Breast epithelium (tissue), 4 donors: ENCODE data around the gene MPP3. TPM values are rescaled to one million over a fixed set of nuclear protein-coding genes. Genes with fewer than 3 reads are reported as not detected.
A peak's percentile ranks its signal among the peaks of the same experiment; 100 is the strongest.

ENCODE experiments used
- DNase-seq, 2 donors: peaks; one replicate each; pipeline ENCODE4 v3.0.0-alpha.2; 2019; ENCODE audit warnings: low spot score in 2 of 2
- H3K27ac ChIP-seq, 2 donors: fragments of 200-600 bp; sonication (generic) in 1 of 2; one replicate each; pipeline ENCODE4 v1.5.1; 2016 to 2019; ENCODE audit warnings: mild to moderate bottlenecking in 1 of 2
- H3K27me3 ChIP-seq, 2 donors: fragments of 200-600 bp; sonication (generic) in 1 of 2; one replicate each; pipeline versions ENCODE4 v1.5.1 to v1.6.0; 2017 to 2019; ENCODE audit warnings: control low read depth in 1 of 2, mild to moderate bottlenecking in 1 of 2
- H3K36me3 ChIP-seq: fragments of 200-600 bp; one replicate; pipeline ENCODE4 v1.5.1; 2019
- H3K4me1 ChIP-seq, 2 donors: fragments of 200-600 bp; sonication (generic); one replicate each; pipeline ENCODE4 v1.5.1; 2016 to 2019; ENCODE audit warnings: control low read depth in 1 of 2
- H3K4me3 ChIP-seq, 3 donors: fragments of 200-600 bp; sonication (generic); 1 replicate in 2 of 3; 2 replicates in 1 of 3; pipeline ENCODE4 v1.5.1; 2016 to 2019; ENCODE audit warnings: mild to moderate bottlenecking in 3 of 3, moderate library complexity in 2 of 3
- H3K9me3 ChIP-seq, 2 donors: fragments of 200-600 bp; sonication (generic) in 1 of 2; one replicate each; pipeline ENCODE4 v1.5.1; 2016 to 2019; ENCODE audit warnings: control low read depth in 1 of 2
- CTCF ChIP-seq, 3 donors: fragments of 450-650 bp; IDR thresholded peaks; one replicate each; pipeline ENCODE4 v1.5.1; 2016 to 2017; ENCODE audit warnings: antibody characterized with exemption in 3 of 3, mild to moderate bottlenecking in 3 of 3, moderate library complexity in 3 of 3
- POLR2A ChIP-seq: fragments of 450-650 bp; IDR thresholded peaks from one replicate; pipeline ENCODE4 v1.6.1; 2016; ENCODE audit warnings: antibody characterized with exemption, mild to moderate bottlenecking, moderate library complexity
- POLR2AphosphoS5 ChIP-seq, 3 donors: sonication (generic); formaldehyde crosslinking; IDR thresholded peaks; one replicate each; pipeline ENCODE4 v1.6.1; 2017; ENCODE audit warnings: antibody characterized with exemption in 3 of 3
- intact Hi-C: fragments of 100-400 bp; cut with DNase I; formaldehyde crosslinking; loops from one replicate; pipeline ENCODE4 v1.15.1; 2023; ENCODE audit warnings: low total_unique reads
- total RNA-seq, 3 donors: library from RNA; depleted of rRNA; stranded (reverse); fragments of >200 nt; gene quantifications; one replicate each; pipeline ENCODE4 v1.1.0, GENCODE V29; 2016

The MPP3 gene
- total RNA-seq, result 10 to 100 TPM; 24.2 to 26.3 (median 26.2) TPM

- no peaks in the 10 kb centered on the region for H3K27me3 ChIP-seq
- DNase-seq, result peak; percentile 50 to 61
- TF ChIP-seq POLR2AphosphoS5 (IDR thresholded peaks at IDR 0.05) (peak in 1 of 3 donors; percentile 19), POLR2A (no peak)
- H3K4me3 ChIP-seq, result peak within 1 kb of the TSS; percentile 64 to 90 (median 88)
- H3K4me1 ChIP-seq, result peaks cover 0 to 7% of the 10 kb centered on the region in 2 donors
- H3K36me3 ChIP-seq, result no peaks in the 10 kb centered on the region
- intact Hi-C loops, result loop anchor here (10.0 kb wide), 1 partner anchor 58 kb away; the partner anchor contains the start of gene DUSP3
- no peaks in the 10 kb centered on the region for H3K9me3 ChIP-seq
- H3K27ac ChIP-seq, result peak within 1 kb of the TSS; percentile 80 to 90
Observed at GRCh38 chr17:43832976-43833829, at the start of gene MPP3. TSS of gene MPP3 (minus strand) at chr17:43833146. CDS start at chr17:43831906, 1,240 bp downstream.

GRCh38 chr17:43881758-43882505, 49.0 kb upstream of the MPP3 start:
- DNase-seq, result no peak
- intact Hi-C loops, result no loop called here

GRCh38 chr17:43881181-43881580, 48.2 kb upstream of the MPP3 start:
- Histone ChIP-seq H3K27me3 (no peaks in the 10 kb centered on the region), H3K27ac (no peak overlapping the region), H3K36me3 (no peaks in the 10 kb centered on the region), H3K4me1 (no peaks in the 10 kb centered on the region), H3K9me3 (no peaks in the 10 kb centered on the region), H3K4me3 (no peak overlapping the region)
- intact Hi-C loops, result no loop called here
- no peak for DNase-seq
- no peak for TF ChIP-seq POLR2A
- TF ChIP-seq CTCF (IDR thresholded peaks at IDR 0.05), result no peak
- no peak for TF ChIP-seq POLR2AphosphoS5 (IDR thresholded peaks at IDR 0.05)

More at GRCh38 chr17:43881758-43882505, 49.0 kb upstream of the MPP3 start:
- no peaks in the 10 kb centered on the region for H3K36me3 ChIP-seq
- no peaks in the 10 kb centered on the region for H3K4me1 ChIP-seq
- H3K4me3 ChIP-seq, result no peak overlapping the region
- TF ChIP-seq CTCF (IDR thresholded peaks at IDR 0.05) (no peak), POLR2AphosphoS5 (IDR thresholded peaks at IDR 0.05) (no peak), POLR2A (no peak)
- no peak overlapping the region for H3K27ac ChIP-seq
- H3K27me3 ChIP-seq, result no peaks in the 10 kb centered on the region
- H3K9me3 ChIP-seq, result no peaks in the 10 kb centered on the region

GRCh38 chr17:43880420-43880991, 47.6 kb upstream of the MPP3 start:
- no peak overlapping the region for H3K4me3 ChIP-seq
- DNase-seq, result no peak
- TF ChIP-seq POLR2A, result no peak
- TF ChIP-seq POLR2AphosphoS5 (IDR thresholded peaks at IDR 0.05), result no peak
- peak; percentile 14 to 48 (median 43) for TF ChIP-seq CTCF (IDR thresholded peaks at IDR 0.05)

GRCh38 chr17:43879723-43880419, 46.9 kb upstream of the MPP3 start:
- no peak for DNase-seq
- H3K4me3 ChIP-seq, result no peak overlapping the region
- no peaks in the 10 kb centered on the region for H3K36me3 ChIP-seq
- no peaks in the 10 kb centered on the region for H3K4me1 ChIP-seq
- TF ChIP-seq POLR2A (no peak), POLR2AphosphoS5 (IDR thresholded peaks at IDR 0.05) (no peak), CTCF (IDR thresholded peaks at IDR 0.05) (no peak)
- intact Hi-C loops, result no loop called here
- no peak overlapping the region for H3K27ac ChIP-seq
- no peaks in the 10 kb centered on the region for H3K27me3 ChIP-seq
- no peaks in the 10 kb centered on the region for H3K9me3 ChIP-seq

More at GRCh38 chr17:43880420-43880991, 47.6 kb upstream of the MPP3 start:
- H3K9me3 ChIP-seq, result no peaks in the 10 kb centered on the region
- H3K27ac ChIP-seq, result no peak overlapping the region
- no peaks in the 10 kb centered on the region for H3K36me3 ChIP-seq
- intact Hi-C loops, result no loop called here
- no peaks in the 10 kb centered on the region for H3K4me1 ChIP-seq
- no peaks in the 10 kb centered on the region for H3K27me3 ChIP-seq
